Activated T-helper 1 cell treated with anti-CD3 and anti-CD28 coated beads, Interleukin-2, amount 50 U/mL, for 16 hours (primary cell): ENCODE results near the gene MYO1E.

Experiments used
- DNase-seq, 2 donors: peaks; one replicate each; pipeline ENCODE4 v3.0.0-alpha.2; 2020; ENCODE audit warnings: low read depth in 1 of 2, low spot score in 1 of 2

MYO1E gene

DNA sequence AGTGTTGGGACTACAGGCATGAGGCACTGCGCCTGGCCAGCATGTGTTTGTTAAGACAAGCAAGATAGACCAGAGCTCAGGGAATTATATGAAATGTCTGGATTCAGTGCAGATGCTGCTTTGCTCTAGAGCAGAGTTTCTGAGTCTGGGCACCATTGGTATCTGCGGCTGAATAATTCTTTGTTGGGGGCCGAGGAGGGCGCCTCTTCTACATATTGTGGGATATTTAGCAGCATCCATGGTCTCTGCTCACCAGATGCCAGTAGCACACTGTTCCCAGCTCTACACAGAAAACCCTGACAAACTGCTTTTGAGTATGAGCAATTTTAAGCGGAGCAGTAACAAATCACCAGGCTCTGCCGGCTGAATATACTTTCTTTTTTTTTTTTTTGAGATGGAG lies 169.7 kb downstream of the MYO1E start:
- DNase-seq, result no peak

DNA sequence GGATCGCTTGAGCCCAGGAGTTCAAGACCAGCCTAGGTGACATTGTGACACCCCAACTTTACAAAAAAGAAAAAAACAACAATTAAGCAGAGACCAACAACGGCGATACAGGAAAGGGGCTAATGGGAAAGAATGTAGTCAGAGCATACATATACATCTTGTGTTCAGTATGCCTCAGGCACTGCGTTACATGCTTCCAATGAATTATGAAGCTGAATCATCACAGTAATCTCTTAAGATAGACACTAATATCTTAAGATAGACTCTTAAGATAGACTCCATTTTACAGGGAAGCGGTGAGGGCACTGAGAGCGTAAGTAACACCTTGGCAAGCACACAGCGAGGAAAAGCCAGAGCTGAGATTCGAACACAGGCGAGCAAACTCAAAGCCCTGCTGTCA lies 172.1 kb downstream of the MYO1E start:
- DNase-seq, result no peak

DNA sequence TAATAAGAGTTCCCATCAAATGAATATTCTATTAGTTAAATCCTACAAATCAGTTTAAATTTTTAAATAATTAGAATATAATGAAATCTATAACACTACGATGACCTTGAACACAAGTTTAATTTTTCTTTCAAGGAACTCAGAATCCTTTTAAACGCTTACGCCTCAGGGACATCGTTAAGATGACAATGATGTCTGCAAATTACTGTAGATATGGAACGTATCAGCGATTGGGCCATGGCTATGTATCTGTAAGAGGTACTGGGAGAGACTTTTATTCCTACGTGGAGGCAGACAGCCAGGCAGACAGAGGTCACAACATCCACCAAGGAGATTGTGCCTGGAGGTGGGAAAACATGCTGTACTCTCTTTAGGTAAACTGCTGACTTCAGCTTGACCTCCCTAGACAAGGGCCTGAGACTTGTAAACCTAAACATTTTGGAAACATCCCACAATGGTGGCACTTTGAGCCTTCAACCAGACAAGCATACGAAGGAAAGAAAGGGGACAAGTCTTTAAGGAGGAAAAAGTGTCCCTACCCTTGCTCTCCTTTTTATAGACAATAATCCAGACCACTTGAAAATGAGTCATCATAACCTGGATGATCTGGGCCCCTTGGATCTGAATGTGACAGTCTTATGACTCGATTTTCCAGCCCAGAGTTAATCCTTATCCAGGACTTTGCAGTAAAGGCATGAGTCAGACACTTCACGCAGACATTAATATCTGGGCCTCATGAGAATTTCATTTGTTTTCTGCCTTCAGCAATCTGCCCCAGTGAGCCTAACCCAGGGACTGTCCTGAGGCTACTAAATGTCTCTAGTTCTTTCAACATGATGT lies 172.8 kb downstream of the MYO1E start:
- no peak for DNase-seq

DNA sequence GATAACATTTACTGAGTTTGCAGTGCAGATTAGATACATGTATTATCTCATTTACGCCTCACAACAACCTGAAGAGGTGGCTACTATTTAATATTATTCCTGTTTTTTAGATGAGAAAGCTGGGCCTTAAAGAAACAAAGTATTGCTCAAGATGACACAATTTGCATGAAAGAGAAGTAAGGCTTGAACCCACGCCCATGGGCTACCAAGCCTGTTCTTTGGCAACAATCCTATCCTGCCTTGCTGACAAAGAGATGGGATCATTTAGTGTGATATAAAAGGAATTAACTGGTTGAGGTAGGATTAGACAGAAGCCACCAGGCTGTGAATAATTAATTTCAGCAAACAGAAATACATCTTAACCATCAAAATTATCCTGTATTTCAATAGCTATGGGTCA lies 175.2 kb downstream of the MYO1E start:
- DNase-seq, result no peak

DNA sequence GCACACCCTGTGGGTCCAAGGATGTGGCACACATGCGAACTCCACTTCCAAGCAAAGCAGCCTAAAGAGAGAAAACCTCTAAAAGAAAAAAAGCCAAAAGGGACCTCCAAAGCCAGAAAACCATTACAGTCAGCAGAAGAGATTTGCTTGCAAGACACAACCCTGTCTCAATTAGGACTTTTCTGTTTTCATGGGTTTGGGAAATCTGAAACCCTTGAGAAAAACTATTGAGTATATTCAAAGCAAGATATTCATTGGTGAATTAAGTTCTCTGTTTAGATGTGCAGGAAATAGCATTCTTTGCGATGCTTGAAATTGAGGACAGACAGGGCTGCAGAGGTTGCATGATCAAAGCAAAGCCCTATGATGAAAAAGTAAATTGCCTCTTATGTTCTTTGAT lies 176.3 kb downstream of the MYO1E start:
- DNase-seq, result no peak

DNA sequence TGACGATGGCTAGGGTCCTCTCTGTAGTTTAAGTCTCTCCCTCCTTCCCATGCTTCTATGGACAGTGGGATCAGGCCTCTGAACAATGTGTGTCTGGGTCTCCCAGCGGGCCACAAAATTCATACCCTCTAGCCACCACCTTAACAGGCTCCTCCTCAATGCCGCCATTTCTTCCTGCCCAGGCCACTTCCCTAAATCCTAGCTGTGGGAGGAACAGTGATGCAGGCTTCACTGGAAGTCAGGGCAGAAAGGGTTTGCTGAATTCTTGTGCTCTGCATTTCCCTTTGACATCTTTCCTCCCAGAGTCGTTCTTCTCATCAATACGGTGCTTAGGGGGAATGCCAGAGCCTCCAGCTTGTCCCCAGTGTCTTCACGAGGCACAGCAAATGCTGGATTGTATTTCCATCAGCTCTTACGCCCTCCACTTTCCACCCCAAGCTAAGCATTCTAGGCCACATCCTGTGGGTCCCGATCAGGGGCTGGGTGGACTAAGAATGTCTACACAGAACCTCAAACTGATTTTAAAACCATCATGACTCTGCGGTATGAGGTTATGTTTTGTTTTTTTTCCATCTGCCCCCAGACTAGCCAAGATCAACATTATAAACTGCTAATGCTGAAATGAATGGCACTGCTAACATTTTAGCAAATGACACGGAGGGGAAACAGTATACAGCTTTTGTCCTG lies 177.9 kb downstream of the MYO1E start:
- DNase-seq, result no peak

DNA sequence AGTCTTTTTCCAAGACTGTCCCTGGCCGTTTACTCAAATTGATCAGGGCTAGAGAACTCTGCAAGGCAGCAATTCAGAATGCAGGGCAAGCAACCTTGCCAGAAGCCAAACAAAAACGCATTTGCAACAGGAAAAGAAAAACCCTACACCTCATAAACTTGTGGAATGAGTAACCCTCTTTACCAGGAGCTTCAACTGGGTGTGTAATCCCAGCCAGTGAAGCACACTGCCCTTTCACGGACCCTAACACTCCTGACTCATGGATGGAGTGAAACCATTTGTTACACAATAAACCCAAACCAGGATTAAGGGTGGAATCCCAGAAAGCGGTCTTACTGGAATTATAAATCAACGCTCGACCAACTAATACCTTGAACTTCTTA lies 180.8 kb downstream of the MYO1E start:
- no peak for DNase-seq

DNA sequence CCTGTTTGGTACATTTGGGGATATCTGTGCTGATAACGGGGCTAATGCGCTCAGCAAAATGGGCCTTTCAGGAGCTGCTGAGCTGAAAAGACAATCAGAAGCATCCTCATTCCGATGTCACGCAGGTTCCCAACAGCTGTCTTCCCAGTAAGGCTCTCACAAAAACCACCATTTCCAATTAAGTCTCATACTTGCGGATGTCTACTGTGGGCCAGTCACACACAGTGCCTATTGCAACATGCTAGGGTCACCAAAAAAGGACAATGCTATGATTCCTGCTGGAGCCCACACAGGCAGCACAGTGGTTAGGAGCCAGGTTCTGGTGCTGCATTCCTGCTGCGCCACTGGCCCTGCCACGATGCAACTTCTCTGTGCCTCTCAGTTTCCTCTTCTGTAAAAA lies 182.4 kb downstream of the MYO1E start:
- no peak for DNase-seq

DNA sequence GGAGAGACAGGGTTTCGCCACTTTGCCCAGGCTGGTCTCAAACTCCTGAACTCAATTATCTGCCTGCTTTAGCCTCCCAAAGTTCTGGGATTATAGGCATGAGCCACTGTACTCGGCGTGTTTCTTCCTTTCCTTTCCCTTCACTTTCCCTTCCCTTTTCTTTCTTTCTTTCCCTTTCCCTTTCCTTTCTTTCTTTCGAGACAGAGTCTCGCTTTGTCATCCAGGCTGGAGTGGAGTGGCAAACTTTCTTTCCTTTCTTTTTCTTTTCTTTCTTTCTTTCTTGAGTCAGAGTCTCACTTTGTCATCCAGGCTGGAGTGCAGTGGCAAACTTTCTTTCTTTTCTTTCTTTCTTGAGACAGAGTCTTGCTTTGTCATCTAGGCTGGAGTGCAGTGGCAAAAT lies 183.4 kb downstream of the MYO1E start:
- no peak for DNase-seq

DNA sequence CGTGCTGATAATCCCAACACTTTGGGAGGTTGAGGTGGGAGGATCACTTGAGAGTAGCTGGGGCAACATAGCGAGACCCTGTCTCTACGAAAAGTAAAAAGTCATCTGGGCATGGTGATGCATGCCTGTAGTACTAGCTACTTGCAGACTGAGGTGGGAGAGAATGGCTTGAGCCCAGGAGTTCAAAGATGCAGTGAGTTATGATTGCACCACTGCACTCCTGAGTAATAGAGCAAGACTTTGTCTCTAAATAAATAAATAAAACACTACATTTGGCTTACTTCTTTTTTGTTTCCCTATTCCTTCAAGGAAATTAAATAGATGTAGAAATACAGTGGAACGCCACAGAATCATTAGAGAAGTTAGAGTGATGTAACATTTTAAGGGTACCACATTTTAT lies 186.2 kb downstream of the MYO1E start:
- no peak for DNase-seq

DNA sequence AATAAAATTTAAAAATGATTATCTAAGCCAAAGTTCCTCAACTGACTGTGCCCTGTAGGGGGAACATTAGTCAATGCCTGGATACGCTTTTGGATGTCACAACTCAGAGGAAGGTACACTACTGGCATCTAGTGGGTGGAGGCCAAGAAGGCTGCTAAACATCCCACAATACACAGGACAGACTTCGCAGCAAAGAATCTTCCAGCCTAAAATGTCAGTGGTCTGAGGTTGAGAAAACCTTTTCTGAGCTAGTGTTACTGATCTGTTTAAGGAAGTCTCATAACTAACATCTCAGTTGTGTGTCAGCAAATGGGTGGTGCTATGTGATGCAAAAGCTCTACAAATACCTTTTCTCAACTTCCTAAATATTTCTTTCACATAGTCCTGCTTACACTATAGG lies 186.9 kb downstream of the MYO1E start:
- DNase-seq, result no peak

DNA sequence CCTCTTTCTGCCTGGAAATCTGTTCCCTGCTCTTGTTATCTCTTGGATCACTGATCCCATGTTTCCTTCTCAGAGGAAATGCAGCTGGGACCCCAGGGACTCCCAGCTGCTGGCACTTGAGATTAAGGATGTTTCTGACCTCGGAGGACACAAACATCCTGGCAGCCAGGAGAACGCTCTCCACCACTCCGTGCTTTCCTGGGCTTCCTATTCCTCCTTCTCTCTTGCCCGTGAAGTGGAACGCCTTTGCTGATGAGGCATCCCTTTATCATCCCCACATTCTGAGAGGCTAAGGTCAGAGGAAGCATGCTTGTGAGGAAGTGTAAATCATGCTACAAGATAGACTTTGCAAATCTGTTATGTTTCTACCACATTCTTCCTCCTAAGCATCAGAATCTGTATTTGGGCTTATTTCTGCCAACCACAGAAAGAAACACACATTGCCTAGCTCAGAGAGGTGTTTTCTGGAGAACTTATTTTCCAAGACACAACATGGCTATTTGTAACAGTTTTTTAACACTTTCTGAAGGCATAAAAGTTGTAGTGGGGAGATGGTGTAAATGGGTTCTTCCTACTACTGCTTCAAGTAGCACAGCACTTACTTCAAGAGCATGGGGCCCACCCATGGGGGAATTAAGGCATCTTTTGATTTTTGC lies 191.6 kb downstream of the MYO1E start:
- DNase-seq, result no peak

DNA sequence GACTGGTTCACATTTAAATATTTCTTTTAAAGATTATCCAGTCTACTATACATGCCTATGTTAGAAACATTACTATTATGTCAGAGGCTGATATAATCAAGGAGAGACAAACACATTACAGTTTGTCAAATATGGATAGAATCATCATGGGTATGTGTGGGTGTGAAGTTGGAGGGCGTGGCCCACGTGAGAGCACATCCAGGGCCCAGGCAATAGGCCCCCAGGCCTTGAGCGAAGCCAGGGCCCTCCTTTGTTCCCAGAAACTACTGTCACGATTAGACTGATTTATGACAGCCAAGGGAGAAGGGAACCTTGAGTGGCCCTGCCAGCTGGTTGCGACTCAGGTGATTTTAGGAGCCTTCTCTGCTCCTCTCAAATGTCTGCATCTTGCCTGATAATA lies 193.0 kb downstream of the MYO1E start:
- DNase-seq, result no peak

DNA sequence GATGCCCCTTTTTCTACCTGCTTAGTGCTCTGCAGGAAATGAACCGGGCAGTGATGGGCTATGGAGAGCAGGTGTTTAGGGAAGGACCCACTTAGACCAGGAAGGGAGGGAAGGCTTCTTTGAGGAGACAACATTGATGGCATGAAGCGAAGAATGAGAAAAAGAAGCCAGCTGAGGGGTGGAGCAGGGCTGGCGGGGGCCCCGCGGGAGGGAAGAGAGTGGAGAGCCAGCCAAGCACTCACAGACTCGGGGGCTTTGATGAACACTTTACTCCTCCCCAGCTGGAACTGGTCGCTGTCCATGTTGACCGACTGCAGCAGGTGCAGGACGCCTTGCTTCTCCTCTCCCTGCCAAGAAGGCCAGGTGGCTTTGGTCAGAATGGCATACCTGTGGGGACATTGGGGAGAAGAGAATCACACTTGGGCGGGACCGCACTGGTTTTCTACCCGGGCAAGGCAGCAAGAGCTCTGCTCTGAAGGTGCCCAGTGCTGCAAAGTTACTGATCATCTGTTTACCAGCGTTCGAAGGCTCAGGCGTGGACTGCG lies 194.4 kb downstream of the MYO1E start:
- DNase-seq, result no peak

DNA sequence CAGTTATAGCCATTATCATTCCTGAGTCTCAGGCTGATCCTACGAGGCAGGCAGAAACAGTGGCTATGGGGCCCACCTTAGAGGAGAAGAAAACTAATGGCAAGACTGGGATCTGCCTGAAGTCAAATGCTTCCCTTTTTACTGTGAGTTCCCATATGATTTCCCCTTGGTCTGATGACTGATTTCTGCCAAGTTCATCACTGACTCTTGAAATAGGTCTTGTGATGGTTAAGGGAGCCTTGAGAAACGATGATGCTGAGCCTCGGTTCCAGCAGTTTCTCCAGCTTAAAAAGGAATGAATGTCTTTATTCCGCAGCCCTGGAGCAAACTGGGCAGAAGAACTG lies 195.4 kb downstream of the MYO1E start:
- DNase-seq, result no peak

DNA sequence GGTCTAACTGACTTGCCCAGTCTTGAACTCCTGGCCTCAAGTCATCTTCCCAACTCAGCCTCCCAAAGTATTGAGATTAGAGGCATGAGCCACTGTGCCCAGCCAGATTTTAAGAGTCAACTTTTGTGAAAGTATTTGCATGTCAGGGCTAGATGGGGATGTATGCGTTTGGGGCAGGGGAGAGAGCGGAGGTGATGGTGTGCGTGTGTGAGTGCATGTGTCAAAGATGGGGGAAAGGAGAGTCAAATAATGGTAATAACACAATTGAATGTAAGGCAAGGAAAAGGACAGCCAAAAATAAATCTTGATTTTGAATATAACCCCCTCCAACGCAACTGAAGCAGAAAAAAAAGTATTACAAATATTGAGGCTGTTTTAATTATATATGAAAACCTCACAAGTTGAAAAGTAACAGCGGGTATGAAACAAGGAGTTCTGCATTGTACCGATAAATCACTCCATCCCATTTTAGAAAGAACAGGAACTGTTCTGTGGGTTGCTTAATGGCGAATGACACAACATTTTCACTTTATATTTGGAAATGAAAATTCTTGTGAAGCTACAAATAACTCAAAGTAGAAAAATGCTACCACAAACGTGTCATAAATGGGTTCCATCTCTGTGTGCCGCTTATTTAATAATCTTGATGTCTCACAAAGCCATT lies 195.9 kb downstream of the MYO1E start:
- DNase-seq, result no peak

DNA sequence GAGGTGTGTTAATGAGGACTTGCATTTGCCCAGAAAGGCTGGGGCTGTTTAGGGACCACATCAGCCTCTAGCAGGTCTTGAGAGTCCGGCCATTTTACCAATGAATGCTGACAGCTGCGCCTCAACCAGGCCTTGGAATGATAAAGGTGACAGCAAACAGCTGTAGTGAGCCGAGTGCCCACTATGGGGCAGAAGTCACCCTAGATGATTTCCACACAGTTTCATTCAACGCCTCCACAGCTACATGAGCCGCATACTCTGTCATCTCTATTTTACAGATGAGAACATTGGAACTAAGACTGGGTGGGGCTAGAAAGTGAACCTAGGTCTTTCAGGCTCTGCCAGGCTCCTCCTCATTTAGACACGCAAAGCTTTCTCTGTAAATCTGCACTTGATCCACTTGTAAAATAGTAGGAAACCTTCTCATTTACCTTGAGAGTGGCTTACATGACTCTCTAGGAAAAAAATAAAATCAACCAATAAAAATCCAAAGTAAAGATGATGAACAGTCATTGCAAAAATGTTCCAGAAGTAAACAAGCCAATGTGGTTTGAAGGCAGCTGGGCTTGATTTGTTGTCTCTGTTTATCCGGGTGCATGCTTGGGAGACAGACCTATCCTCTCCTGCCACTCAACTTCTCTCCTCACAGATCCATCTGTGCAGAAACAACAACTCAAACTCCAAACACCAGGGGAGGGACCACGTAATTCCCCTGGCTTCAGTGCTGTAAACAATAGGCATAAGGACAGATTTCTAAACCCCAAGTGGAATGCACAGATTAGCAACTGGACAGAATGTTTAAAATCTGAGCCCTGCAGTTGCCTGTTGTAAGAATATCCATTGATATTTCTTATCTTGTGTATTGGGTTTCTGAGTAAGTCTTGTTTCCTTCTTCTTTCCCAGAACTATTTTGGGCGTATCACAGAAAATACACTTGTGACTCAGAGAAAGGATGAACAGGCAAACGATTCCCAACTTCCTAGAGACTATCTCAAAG lies 197.5 kb downstream of the MYO1E start:
- DNase-seq, result peak in 1 of 2 donors; percentile 4

DNA sequence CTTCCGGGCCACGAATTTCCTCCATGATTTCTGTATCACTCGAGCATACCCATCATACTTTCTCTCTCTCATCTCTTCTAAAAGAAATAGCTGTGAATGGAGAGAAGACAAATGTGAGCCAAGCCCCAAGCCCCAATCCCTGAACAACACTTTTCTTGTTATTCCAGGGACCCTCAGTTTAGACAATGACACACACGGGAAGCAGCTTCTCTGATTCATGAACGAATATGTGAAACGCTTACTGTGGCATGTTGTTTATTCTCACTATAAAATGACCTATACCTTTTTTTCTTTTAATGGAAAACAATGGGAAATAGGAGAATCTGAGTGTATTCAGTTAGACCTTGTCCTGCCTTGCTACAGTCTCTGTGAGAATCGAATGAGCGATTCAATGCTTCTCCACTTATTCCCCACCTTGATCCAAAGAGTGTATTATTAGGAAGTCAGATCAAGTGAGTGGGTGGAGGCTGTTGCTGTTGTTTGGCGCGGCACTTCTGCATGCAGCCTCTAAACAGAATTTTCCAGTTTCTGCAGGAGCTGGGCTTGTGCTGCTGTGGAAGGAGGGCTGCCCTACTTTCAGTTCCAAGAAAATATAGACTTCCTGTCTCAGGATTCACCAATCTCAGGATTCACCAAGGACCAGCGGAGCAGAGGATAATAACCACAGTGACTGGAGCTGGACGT lies 198.4 kb downstream of the MYO1E start:
- no peak for DNase-seq

DNA sequence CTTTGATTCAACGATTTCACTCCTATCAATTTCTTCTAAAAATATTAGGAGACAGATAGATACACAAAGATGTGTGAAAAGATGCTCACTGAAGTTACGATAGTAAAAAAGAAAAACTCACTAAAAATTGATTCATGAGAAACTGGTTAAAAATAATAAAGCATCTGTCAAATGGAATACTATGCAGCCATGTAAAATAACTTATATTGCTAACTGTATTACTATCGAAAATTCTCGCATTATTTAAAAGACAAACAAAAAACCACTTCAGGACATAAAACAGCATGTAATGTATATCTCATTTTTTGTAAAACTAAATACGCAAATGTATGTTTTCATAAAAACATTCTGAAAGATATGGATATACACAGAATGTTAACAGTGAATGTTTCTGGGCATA lies 199.5 kb downstream of the MYO1E start:
- DNase-seq, result no peak
